GM12878 (cell line): ENCODE measurements around the gene ZFP62. TPM values are rescaled to one million over a fixed set of nuclear protein-coding genes. Genes with fewer than 3 reads are reported as not detected.

ENCODE experiments used
- ATAC-seq: fragments of 200-7000 bp; cut with Tn5 transposase; 3 replicates; pipeline ENCODE4 v1.9.1; 2020; ENCODE audit warnings: mild to moderate bottlenecking, moderate library complexity
- BruUV-seq: library from RNA; stranded (reverse); fragments of 400-500 nt; replicated peaks from 2 replicates; lab custom pipeline; 2021; lab: Mats Ljungman, UMichigan
- CTCF ChIA-PET: fragments of 300-600 bp; sonication (Branson Sonifier 250); formaldehyde crosslinking; extraction: SDS; loops from one replicate; lab custom pipeline; 2021; ENCODE audit warnings: inconsistent platforms; lab: Yijun Ruan, JAX
- POLR2A ChIA-PET: fragments of 350-600 bp; formaldehyde crosslinking; extraction: SDS; loops from one replicate; lab custom pipeline; 2021; ENCODE audit warnings: inconsistent platforms; lab: Charles Lee
- RAD21 ChIA-PET: fragments of 300-600 bp; sonication (Branson Sonifier 250); formaldehyde crosslinking; loops from one replicate; lab custom pipeline; 2023; ENCODE audit warnings: antibody characterized with exemption; ENCODE audit not compliant: unreplicated experiment; lab: Charles Lee
- SMC1A ChIA-PET: fragments of 300-600 bp; sonication (Branson Sonifier 250); formaldehyde crosslinking; loops from one replicate; lab custom pipeline; 2023; ENCODE audit not compliant: unreplicated experiment, uncharacterized antibody; lab: Charles Lee
- DNase-seq: peaks from one replicate; pipeline ENCODE4 v3.0.0-alpha.2; 2011; ENCODE audit warnings: low read depth, low spot score
- FAIRE-seq: peaks from 3 replicates; lab custom pipeline; 2011; peaks lifted over from hg19 to GRCh38; lab: Jason Lieb, UNC
- H2AFZ ChIP-seq: 2 replicates; pipeline ENCODE4 v1.6.0; 2011; ENCODE audit warnings: low read depth, low read length, control low read depth; ENCODE audit not compliant: control insufficient read depth
- H3K27ac ChIP-seq: 2 replicates; pipeline ENCODE4 v1.5.1; 2011; ENCODE audit warnings: control low read depth; ENCODE audit not compliant: control insufficient read depth, insufficient read depth
- H3K27me3 ChIP-seq, 2 experiments: replicated peaks in 1 of 2; 2 replicates each; pipeline versions ENCODE4 v1.6.0 to v1.6.1; 2011; ENCODE audit warnings: low read length in 1 of 2; ENCODE audit not compliant: control insufficient read depth in 2 of 2, insufficient read depth in 2 of 2
- H3K36me3 ChIP-seq, 2 experiments: 2 replicates each; pipeline ENCODE4 v1.5.1; 2011; ENCODE audit warnings: low read length in 1 of 2; ENCODE audit not compliant: control insufficient read depth in 2 of 2, insufficient read depth in 2 of 2
- H3K4me1 ChIP-seq: 2 replicates; pipeline ENCODE4 v1.6.1; 2011; ENCODE audit warnings: mild to moderate bottlenecking, low read length, moderate library complexity, mixed read lengths; ENCODE audit not compliant: control insufficient read depth, insufficient read depth
- H3K4me2 ChIP-seq: 2 replicates; pipeline ENCODE4 v1.6.0; 2011; ENCODE audit warnings: control low read depth; ENCODE audit not compliant: control insufficient read depth, insufficient read depth
- H3K4me3 ChIP-seq: fragments of 200-600 bp; sonication (generic); 2 replicates; pipeline ENCODE4 v1.5.1; 2016
- H3K79me2 ChIP-seq: 2 replicates; pipeline ENCODE4 v1.6.0; 2011; ENCODE audit warnings: low read length; ENCODE audit not compliant: control insufficient read depth, insufficient read depth
- H3K9ac ChIP-seq: 2 replicates; pipeline ENCODE4 v1.8.0; 2011; ENCODE audit warnings: low read length, control low read depth, mixed read lengths; ENCODE audit not compliant: control insufficient read depth, insufficient read depth
- H3K9me3 ChIP-seq: replicated peaks from 3 replicates; pipeline ENCODE4 v1.5.1; 2011; ENCODE audit warnings: mild to moderate bottlenecking, low read length; ENCODE audit not compliant: control insufficient read depth, insufficient read depth
- H4K20me1 ChIP-seq: 2 replicates; pipeline ENCODE4 v1.6.0; 2011; ENCODE audit not compliant: control insufficient read depth, insufficient read depth
- CBX5 ChIP-seq: sonication (generic); IDR thresholded peaks from 2 replicates; pipeline ENCODE4 v1.6.1; 2016; ENCODE audit warnings: low read depth, moderate library complexity, mild to moderate bottlenecking, inconsistent platforms
- ETV6 ChIP-seq, 2 experiments: fragments of 450-650 bp in 1 of 2; IDR thresholded peaks in 1 of 2; conservative IDR thresholded peaks in 1 of 2; 2 replicates each; pipeline ENCODE4 v1.6.1; 2014; ENCODE audit warnings: antibody characterized with exemption in 1 of 2, borderline replicate concordance in 1 of 2, low read depth in 1 of 2, mild to moderate bottlenecking in 1 of 2, moderate library complexity in 1 of 2
- NFIC ChIP-seq: IDR thresholded peaks from 2 replicates; pipeline ENCODE4 v1.6.1; 2012; ENCODE audit warnings: low read depth, mild to moderate bottlenecking, inconsistent platforms, low read length, moderate library complexity
- RAD51 ChIP-seq: fragments of 450-650 bp; IDR thresholded peaks from 2 replicates; pipeline ENCODE4 v1.6.1; 2016; ENCODE audit warnings: moderate library complexity, mild to moderate bottlenecking, inconsistent platforms
- SMAD5 ChIP-seq: IDR thresholded peaks from 2 replicates; pipeline ENCODE4 v1.6.1; 2016; ENCODE audit warnings: antibody characterized with exemption, low read depth
- SUPT20H ChIP-seq: IDR thresholded peaks from 2 replicates; pipeline ENCODE4 v1.6.1; 2011; ENCODE audit warnings: low read depth, mild to moderate bottlenecking, low read length, moderate library complexity, borderline replicate concordance; ENCODE audit not compliant: control insufficient read depth
- YBX1 ChIP-seq: fragments of 450-650 bp; IDR thresholded peaks from 2 replicates; pipeline ENCODE4 v1.6.1; 2016; ENCODE audit warnings: antibody characterized with exemption
- ZNF207 ChIP-seq: fragments of 450-650 bp; IDR thresholded peaks from 2 replicates; pipeline ENCODE4 v1.6.1; 2014; ENCODE audit warnings: antibody characterized with exemption, mild to moderate bottlenecking, borderline replicate concordance
- WGBS: methylation state at CpG from one replicate; pipeline ENCODE4 v1.1.6; 2016; ENCODE audit warnings: low lambda C conversion rate; ENCODE audit not compliant: insufficient replicate concordance, insufficient coverage; ENCODE audit errors: missing lambda C conversion rate; 5-methylcytosine and 5-hydroxymethylcytosine counted together
- in situ Hi-C: fragments of 300-500 bp; cut with MboI; formaldehyde crosslinking; loops from 9 replicates; pipeline ENCODE4 v1.14.3; 2018; ENCODE audit warnings: mixed read lengths
- intact Hi-C: fragments of 100-400 bp; cut with micrococcal nuclease; formaldehyde crosslinking; loops from one replicate; pipeline ENCODE4 v1.14.2; 2022; ENCODE audit not compliant: unreplicated experiment
- polyA plus RNA-seq, 11 experiments: library from polyadenylated mRNA; depleted of rRNA in 4 of 11; unstranded in 6 of 11; stranded (reverse) in 5 of 11; fragments of >200 nt; fragmentation: Nextera tagmentation in 4 of 11; fragmentation: Illumina TruSeq in 1 of 11; extraction: Ambion mirVana in 4 of 11; extraction: Trizol in 1 of 11; gene quantifications; 1 replicate in 1 of 11; 2 replicates in 10 of 11; pipeline versions ENCODE4 v1.2.1 to v1.2.3, GENCODE V29; 2011 to 2016; ENCODE audit warnings: inconsistent platforms in 2 of 11, missing spikeins in 2 of 11, low read depth in 1 of 11
- total RNA-seq, 4 experiments: library from RNA; depleted of rRNA in 3 of 4; stranded (reverse); fragments of >200 nt in 3 of 4; fragmentation: Illumina TruSeq in 1 of 4; extraction: Trizol in 1 of 4; gene quantifications; 2 replicates each; pipeline versions ENCODE4 v1.2.1 to v1.2.3, GENCODE V29; 2013 to 2021
- TF ChIP-seq, protein P1 (sequence below): fragments of 450-650 bp; conservative IDR thresholded peaks from 2 replicates; pipeline ENCODE4 v1.6.1; 2017; ENCODE audit warnings: mild to moderate bottlenecking, moderate library complexity

ZFP62 gene
- total and polyA plus RNA-seq, 10 of the 15 experiments (the other 5 are each of a cell fraction or from before 2014, with no cell fraction given): 9.2 to 39.7 (median 21.1) TPM

DNA sequence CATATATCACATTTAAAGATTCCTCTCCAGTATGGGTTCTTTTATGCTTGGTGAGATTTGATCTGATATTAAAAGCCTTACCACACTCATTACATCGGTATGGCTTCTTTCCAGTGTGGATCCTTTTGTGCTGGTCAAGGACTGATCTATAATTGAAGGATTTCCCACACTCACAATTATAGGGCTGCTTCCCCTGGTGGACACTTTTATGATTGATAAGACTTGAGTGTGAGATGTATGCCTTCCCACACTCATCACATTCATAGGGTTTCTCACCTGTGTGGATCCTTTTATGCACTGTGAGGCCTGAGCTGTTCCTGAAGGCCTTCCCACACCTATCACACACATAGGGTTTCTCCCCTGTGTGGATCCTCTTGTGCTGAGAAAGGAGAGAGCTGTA, 12.2 kb downstream of the ZFP62 start:
- peaks cover 12 to 22% of the 10 kb centered on the region in 2 experiments for H3K36me3 ChIP-seq
- RAD21 ChIA-PET: no interaction called here
- no TSS peak for BruUV-seq
- no peak overlapping the region for H2AFZ ChIP-seq
- CTCF ChIA-PET: interaction anchor here (1.2 kb wide), 1 partner anchor 64 kb away, joined by 3 read pairs; no protein-coding TSS in a partner anchor
- H3K4me1 ChIP-seq: no peaks in the 10 kb centered on the region
- H3K4me2 ChIP-seq: no peak overlapping the region
- in situ Hi-C loops: no loop called here
- no peak for ATAC-seq
- no peak overlapping the region for H3K9ac ChIP-seq
- TF ChIP-seq RAD51: no peak
- no peak for TF ChIP-seq YBX1
- TF ChIP-seq CBX5: no peak
- no peak for TF ChIP-seq SMAD5
- TF ChIP-seq NFIC: no peak
- TF ChIP-seq ZNF207: no peak
- TF ChIP-seq, protein P1, sequence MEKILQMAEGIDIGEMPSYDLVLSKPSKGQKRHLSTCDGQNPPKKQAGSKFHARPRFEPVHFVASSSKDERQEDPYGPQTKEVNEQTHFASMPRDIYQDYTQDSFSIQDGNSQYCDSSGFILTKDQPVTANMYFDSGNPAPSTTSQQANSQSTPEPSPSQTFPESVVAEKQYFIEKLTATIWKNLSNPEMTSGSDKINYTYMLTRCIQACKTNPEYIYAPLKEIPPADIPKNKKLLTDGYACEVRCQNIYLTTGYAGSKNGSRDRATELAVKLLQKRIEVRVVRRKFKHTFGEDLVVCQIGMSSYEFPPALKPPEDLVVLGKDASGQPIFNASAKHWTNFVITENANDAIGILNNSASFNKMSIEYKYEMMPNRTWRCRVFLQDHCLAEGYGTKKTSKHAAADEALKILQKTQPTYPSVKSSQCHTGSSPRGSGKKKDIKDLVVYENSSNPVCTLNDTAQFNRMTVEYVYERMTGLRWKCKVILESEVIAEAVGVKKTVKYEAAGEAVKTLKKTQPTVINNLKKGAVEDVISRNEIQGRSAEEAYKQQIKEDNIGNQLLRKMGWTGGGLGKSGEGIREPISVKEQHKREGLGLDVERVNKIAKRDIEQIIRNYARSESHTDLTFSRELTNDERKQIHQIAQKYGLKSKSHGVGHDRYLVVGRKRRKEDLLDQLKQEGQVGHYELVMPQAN: no peak
- no peak for TF ChIP-seq ETV6 (conservative IDR thresholded peaks at IDR 0.05 in 1 of 2, IDR thresholded peaks at IDR 0.05 in 1 of 2; ENCODE audit: borderline replicate concordance in 1 of 2, low read depth in 1 of 2)
- TF ChIP-seq SUPT20H: no peak
- peaks cover 40% of the 10 kb centered on the region for H3K9me3 ChIP-seq
- intact Hi-C loops: no loop called here
- no peaks in the 10 kb centered on the region for H4K20me1 ChIP-seq
- POLR2A ChIA-PET: interaction anchor here (1.1 kb wide), 1 partner anchor 41 kb away, joined by 3 read pairs; no protein-coding TSS in a partner anchor
- H3K27ac ChIP-seq: no peak overlapping the region
- no peaks in the 10 kb centered on the region for H3K79me2 ChIP-seq
- no peak for FAIRE-seq
- WGBS: 96% methylated on average over 1 of the region's 1 CpG
- SMC1A ChIA-PET: no interaction called here
- no peak overlapping the region for H3K4me3 ChIP-seq
- no peaks in the 10 kb centered on the region for H3K27me3 ChIP-seq
- DNase-seq: no peak
